ENCODE data around the gene CS.
"Not testable (repeated sequence)": the region's sequence is repeated elsewhere in the genome, so short reads cannot be mapped to it uniquely, and the experiment has no call there.

CS gene

DNA sequence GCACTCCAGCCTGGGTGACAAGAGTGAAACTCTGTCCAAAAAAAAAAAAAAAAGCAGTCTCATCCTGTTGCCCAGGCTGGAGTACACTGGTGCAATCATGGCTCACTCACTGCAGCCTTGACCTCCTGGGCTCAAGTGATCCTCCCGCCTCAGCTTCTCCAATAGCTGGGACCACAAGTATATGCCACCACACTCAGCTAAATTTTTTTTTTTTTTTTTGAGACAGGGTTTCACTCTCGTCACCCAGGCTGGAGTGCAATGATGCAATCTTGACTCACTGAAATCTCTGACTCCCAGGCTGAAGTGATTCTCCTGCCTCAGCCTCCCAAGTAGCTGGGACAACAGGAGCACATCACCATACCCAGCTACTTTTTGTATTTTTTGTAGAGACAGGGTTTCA lies 20.9 kb upstream of the CS start:
- DNase-seq (ENCODE audit: low read depth in 2 of 2) = no peak

DNA sequence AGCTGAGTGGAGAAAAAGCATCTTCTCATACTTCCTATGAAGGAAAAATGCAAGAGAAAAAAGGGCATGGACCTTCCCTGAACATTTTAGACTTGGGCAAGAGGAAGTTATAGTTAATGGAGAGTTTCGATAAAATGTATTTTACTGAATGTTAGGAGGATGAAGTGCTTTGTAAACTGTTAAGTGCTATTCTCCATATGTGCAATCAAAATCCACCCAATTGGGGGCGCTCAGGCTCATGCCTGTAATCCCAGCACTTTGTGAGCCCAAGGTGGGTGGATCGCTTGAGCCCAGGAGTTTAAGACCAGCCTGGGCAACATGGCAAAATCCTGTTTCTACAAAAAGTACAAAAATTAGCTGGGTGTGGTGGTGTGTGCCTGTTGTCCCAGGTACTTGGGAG lies 17.5 kb upstream of the CS start:
- DNase-seq (ENCODE audit: low read depth in 2 of 2) = no peak

DNA sequence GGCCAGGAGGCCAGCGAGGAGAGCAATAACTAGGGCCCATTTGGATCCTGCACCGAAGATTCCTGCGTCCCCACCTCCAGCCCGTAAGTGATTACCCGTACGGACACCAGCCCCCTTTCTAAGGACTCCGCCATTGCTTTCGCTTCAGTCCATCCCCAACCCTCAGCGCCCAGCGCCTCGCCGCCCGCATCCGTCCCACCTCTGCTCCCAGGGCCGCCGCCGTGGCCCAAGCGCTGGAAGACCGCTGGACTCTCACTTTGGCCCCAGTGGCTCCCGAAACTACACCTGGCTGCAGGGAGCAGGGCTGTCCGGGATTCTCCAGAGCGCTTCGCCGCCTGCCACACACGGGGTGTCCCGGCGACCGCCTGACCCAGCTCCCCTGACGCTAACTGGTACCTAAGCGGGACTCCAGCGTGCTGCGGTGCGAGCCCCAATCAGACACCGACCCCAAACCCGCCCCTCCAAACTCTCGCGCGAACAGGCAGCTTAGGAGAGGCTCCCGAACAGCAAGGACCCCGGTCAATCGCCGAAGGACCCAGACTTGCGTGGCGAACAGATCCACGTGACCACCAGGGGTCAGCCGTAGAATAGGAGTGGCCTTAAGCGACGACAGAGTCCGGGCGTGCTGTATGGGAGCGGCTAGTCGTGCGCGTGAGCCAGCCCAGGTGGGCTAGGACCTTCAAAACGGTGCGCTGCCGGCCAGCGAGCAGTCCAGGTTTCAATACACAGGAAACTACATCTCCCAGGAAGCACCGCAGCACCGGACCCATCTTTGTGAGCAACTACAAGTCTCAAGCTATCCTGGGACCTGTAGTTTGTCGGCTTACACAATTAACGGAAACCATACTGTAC lies 15.7 kb upstream of the CS start, which contains the start of gene CNPY2:
Gene CNPY2, minus strand, starts transcription at position 367 of the 852 bp plus-strand sequence. CDS start 771 bp downstream, outside the sequence.
- DNase-seq (ENCODE audit: low read depth in 2 of 2) = peak; percentile 91 to 92

DNA sequence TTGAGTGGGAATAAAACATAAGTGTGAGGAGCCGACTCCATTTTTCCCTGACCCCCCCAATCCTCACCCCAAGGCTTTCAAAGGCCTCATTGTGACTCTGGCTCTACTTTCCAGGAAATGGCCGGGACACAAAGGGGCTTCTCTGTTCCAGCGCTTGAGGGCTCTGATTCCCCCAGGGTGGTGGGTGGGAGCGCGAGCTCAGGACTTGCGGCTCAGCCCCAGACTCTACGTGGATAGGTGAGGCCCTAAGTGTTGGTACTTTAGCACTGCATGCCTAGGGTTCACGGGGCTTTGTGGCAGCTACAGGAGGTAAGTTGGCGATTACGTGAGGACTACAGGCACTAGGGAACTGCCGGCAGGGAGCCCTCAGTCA lies 15.1 kb upstream of the CS start:
- DNase-seq (ENCODE audit: low read depth in 2 of 2) = no peak

DNA sequence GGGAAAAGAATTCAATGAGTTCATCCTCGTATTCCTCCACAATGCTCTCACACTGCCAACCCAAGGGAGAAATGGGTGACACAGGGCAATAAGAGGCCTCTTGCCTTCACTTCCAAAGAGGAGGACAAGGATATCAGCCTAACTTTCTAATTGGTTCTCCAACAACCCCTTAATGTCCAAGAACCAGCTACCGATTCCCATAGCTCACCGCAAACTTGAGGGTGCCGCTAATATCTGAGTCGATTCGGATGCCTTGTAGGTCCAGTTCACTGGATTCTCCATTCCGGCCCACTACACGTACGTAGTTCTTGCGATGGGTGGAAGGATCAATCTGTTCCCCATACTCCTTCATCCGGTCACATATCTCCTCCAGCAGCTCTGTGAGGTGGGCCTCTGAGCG lies 10.9 kb upstream of the CS start:
- no peak for DNase-seq (ENCODE audit: low read depth in 2 of 2)

DNA sequence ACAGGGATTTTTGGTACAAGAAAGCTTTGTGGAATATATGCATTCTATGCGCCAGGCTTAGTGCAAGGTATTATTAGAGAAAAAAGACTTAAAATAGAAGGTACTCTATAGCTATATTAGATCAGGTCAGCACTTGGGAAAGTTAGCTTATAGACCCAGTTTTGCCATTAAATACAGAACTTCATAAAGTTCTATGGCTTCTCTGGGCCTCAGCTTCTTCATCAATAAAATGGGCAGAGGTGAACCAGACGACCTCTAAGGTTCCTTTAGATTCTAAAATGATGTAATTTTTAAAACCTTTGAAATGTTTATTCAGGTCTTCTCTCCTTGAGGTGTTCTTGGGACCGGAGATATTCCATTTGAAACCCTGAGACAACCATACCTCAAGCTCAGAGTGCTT lies 8.6 kb upstream of the CS start:
- DNase-seq (ENCODE audit: low read depth in 2 of 2) = no peak

DNA sequence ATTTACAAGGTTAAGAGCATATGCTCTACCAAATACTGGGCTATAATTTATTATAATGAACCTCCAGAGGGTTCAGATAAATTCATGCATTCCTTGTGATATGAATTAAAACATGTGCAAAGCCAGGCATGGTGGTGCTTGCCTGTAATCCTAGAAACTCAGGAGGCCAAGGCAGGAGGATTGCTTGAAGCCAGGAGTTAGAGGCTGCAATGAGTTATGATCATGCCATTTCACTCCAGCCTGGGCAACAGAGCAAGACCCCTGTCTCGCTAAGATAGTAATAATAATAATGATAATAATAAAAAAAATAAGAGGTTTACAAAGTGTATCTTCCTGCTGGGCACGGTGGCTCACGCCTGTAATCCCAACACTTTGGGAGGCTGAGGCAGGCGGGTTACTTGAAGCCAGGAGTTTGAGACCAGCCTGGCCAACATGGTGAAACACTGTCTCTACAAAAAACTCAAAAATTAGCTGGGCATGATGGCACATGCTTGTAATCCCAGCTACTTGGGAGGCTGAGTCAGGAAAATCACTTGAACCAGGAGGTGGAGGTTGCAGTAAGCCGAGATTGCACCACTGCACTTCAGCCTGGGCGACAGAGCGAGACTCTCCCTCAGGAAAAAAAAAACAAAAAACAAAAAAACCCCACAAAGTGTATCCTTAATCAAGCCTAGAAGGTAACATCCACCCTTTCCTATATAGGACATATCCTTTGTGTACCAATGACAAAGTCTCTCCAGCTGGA lies 7.3 kb upstream of the CS start:
- no peak for DNase-seq (ENCODE audit: low read depth in 2 of 2)

DNA sequence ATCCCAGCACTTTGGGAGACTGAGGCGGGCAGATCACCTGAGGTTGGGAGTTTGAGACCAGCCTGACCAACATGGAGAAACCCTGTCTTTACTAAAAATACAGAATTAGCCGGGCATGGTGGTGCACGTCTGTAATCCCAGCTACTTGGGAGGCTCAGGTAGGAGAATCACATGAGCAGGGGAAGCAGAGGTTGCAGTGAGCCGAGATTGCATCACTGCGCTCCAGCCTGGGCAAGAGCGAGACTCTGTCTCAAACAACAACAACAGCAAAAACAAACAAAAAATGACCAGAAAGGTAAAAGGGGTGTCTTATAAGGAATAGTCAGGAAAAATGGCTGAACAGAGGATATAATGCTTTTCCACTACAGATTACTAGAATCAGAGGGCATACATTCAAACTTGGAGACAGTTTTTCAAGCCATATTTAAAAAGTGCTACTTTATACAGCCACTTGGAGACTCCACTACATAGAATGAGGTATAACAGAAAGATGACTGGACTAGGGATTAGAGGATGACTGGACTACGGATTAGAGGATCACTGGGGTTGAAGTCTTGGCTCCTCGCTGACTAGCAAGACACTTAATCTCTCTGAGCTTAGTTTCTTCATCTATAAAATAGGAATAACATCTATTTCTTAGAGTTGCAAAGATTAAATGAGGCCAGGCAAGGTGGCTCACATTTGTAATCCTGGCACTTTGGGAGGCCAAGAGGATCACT lies 4.9 kb upstream of the CS start:
- no peak for DNase-seq (ENCODE audit: low read depth in 2 of 2)

DNA sequence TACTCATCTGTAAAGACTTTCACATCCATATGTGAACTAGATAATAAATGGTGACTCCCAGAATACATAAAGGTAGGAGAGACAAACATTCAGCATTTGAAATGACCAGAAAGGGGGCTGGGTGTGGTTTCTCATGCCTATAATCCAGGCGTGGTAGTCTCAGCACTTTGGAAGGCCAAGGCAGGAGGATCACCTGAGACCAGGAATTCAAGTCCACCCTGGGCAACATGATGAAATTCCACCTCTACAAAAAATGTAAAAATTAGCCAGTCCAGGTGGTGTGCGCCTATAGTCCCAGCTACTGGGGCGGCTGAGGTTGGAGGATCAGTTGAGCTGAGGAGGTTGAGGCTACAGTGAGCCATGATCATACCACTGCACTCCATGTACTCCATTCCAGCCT lies 4.1 kb upstream of the CS start:
- DNase-seq (ENCODE audit: low read depth in 2 of 2) = no peak

DNA sequence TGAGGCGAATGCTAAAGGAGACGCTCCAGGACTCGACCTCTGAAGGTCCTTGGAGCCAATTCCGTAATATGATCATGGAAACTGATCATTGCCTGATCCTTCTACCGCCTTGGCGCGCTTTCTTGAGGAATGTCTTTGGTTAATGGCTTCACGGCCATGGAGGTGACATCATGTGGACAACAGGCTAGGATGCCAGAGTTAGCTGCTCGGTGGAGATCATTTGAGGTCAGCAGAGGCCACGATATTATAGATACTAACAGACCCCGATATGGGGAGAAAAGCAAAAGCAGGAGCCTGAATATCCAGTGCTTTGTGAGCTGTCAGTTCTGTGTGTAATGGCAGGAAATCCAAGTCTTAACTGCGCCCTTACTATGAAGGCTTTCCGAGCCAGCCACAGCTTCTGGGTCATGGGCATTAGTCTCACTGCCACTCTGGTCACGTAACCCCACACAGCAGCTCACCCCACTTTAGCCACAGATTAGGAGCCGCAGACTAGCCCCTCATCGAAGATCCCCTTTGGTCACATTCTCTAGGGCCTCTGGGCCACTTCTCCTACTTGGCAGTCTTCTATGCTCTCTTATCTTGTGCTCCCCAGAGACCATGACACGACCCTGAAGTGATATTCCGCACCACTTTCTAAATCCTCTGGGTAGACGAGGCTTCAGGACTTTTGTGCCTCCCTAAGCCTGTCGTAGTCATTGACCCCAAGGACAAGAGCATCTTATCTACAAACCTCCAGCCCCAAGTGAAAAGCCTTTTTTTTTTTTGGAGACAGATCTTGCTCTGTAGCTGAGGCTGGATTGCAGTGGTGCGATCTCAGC lies 724 bp upstream of the CS start:
- DNase-seq (ENCODE audit: low read depth in 2 of 2) = no peak

DNA sequence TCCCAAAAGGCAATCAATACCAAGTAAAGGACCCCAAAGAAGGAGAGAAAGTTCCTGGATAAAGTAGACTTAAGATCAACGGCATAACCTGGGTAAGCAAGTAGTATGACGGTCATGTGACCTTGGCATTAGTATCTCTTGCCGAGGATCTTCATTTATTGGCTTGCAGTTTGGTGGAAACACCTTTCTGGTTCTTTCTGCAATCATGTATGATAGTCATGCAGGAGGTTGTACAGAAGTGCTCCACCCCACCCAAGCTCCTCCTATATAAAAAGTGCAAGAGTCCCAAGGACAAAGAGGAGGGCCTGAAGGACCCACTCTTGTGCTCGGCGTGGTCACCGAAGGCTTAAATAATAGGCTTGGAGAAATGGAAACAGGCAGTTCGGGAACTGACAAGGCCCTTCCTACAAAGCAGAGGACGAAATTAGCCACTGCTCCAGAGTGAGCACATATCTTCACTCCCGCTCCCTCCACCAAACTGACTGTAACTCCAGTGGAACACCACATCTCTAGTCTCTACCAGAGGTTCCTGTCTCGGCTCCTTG lies 750 bp downstream of the CS start:
- no peak for DNase-seq (ENCODE audit: low read depth in 2 of 2)

DNA sequence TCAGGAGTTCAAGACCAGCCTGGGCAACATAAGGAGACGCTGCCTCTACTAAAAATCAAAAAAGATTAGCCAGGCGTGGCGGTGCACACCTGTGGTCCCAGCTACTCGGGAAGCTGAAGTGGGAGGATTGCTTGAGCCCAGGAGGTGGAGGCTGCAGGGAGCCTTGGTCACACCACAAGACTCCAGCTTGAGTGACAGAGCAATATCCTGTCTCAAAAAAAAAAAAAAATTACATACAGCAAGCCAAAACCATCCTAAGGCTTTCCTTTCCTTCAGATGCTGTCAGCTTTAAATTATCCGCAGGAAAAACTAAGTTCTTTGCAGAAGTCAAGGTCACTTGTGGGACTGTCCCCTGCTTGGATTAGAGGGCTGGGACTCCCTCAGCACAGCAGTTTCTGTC lies 1.3 kb downstream of the CS start:
- no peak for DNase-seq (ENCODE audit: low read depth in 2 of 2)

DNA sequence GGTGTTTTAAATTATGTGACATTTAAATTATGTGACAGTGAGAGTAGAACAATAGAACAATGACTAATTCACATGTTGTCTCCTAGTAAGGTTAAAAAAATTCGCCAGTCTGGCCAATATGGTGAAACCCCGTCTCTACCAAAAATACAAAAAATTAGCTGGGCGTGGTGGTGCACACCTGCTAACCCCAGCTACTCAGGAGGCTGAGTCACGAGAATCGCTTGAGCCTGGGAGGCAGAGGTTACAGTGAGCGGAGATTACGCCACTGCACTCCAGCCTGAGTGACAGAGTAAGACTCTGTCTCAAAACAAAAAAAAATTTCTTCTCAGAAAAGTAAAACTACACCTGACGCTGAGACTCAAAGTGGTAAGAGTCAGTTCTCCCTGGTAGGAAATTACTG lies 2.7 kb downstream of the CS start:
- DNase-seq (ENCODE audit: low read depth in 2 of 2) = no peak

DNA sequence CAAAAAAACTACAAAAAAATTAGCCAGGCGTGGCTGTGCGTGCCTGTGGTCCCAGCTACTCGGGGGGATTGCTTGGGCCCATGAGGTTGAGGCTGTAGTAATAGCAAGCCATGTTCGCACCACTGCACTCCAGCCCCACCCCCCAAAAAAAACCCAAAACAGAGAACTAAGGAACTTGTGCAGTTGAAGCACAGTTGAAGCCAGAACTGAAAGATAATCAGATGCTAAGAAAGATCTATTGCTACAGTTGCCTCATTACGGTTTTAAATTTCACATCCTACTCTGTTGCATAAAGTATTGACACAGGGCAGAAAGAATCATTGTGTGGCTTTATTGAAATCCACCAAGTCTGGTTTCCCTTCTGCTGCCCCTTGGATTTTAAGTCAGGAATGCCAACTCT lies 3.8 kb downstream of the CS start:
- DNase-seq (ENCODE audit: low read depth in 2 of 2) = no peak

DNA sequence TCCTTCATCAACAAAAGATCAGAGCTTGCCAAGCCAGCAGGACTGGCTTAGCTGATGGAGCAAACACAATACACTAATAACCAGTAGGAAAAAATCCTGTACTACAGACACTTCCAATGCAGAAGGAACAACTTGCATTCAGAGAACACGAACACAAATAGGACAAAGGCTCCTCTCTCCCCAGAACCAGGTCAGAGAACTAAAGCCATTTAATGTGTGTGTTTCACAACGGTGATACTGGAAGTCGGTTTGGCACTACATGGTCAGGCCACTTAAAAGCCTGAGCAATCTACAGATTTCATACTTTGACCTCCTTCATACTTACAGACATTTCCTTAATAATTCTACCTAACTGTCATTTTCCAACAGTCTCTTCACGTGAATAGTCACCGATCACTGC lies 6.3 kb downstream of the CS start:
- no peak for DNase-seq (ENCODE audit: low read depth in 2 of 2)

DNA sequence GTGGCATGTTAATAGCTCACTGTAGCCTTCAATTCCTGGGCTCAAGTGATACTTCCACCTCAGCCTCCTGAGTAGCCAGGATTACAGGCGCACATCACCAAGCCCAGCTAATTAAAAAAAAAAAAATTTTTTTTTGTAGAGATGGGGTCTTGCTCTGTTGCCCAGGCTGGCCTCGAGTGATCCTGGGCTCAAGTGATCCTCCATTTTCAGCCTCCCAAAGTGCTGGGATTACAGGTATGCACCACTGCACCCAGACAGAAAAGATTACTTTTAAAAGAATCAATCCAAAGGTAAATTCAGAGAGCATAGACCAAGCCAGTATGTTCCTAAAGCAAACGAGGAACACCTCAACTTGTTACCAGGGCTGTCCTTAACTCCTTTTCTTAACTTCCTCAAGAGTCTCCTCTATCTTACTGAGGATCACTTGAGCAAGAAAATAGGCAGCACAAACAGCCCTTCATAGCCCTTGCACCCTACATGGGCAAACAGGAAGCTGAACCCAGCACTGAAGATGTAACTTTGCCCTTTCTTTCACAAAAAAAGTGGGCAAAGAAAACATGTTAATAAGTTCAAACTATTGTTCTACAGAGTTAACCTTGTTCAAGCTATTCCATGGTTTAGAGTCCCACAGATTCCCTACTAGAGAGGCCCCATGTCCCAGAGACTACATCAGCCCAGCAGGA lies 11.3 kb downstream of the CS start:
- DNase-seq (ENCODE audit: low read depth in 2 of 2) = no peak

DNA sequence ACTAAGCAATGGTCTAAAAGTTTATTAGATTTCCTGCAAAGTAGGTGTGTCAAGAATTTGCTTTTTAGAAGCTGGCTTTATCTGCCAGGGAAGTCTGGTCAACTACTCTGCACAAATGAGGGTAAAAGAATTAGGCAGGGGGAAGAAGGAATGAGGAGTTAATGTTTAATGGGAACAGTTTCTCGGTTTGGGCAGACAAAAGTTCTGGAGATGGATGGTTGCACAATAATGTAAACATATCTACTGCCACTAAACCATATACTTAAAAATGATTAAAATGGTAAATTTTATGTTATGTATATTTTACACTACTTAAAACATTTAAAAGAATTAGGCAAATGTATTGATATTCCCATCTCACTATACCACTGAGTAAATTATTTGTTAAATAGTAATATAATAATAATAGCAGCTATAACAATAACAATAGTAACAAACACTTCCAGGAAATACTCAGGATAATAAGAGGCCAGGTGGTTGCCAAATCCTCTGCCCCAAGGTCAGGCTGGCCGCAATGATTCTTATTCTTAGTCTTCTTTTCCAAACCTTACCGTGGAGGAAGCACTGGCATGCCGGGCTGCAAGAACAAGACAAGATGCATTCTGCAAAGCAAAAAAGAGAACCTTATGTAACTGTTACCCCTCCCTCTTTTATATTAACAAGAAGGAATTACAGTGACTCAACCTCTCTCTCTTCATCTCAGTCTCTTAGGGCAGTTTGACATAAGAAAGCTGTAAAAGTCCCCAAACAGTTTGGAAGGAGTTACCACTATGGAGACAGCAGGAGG lies 13.9 kb downstream of the CS start:
- DNase-seq (ENCODE audit: low read depth in 2 of 2) = no peak

DNA sequence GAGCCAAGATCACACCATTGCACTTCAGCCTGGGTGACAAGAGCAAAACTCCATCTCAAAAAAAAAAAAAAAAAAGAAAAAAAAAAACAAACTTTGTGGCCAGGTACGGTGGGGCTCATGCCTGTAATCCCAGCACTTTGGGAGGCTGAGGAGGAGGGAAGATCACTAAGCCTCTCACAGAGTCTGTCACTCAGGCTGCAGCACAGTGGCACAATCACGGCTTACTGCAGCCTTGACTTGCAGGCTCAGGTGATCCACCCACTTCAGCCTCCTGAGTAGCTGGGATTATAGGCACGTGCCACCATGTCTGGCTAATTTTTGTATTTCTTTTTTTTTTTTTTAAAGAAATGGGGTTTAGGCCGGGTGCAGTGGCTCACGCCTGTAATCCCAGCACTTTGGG lies 15.9 kb downstream of the CS start:
- DNase-seq (ENCODE audit: low read depth in 2 of 2) = not testable (repeated sequence)

DNA sequence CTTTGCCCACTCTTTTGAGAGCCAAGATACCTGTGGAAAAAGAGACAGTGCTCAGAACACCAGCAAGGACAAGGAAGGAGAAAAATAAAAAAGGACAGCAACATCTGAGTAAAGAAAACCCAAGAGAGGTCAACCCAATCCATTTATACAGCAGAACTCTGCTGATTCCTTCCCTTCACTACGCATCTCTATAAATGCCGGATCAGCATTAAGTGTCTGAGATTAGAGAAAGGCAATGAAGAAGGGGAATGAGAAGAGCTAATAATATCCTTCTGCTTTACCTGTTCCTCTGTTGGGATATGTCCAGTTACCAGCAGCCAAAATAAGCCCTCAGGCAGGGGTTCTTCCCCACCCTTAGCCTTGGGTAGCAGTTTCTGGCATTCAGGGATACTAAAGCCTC lies 17.6 kb downstream of the CS start:
- DNase-seq (ENCODE audit: low read depth in 2 of 2) = no peak

DNA sequence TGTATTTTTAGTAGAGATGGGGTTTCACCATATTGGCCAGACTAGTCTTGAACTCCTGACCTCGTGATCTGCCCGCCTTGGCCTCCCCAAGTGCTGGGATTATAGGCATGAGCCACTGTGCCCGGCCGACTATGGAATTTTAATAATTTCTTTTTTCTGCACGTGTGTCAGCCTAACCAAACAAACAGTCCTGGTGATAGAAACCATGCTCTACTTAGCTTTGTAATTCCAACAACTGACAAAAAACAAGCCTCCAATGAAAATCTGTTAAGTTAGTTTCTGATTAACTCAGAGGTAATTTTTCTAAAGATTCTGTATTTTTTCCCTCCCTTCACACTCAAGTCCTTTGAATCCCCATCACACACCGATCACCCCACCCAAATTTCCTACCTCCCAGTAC lies 18.1 kb downstream of the CS start:
- no peak for DNase-seq (ENCODE audit: low read depth in 2 of 2)

Data from fibroblast of skin of left quadriceps (primary cell).